Activated naive CD4-positive, alpha-beta T cell treated with anti-CD3 and anti-CD28 coated beads, Interleukin-2, amount 10 ng/mL, durations not matched to agents 7 days and 5 days (primary cell): ENCODE results near the gene STAMBPL1.

Experiments used
- CTCF ChIA-PET: fragments of 350-600 bp; sonication (Branson Sonifier 250); formaldehyde crosslinking; loops from one replicate; lab custom pipeline; 2021; ENCODE audit warnings: antibody characterized with exemption; lab: Charles Lee
- DNase-seq: peaks from one replicate; pipeline ENCODE4 v3.0.0-alpha.2; 2020
- H3K27ac Mint-ChIP-seq: one replicate; pipeline ENCODE4 v1.8.0; 2021; ENCODE audit warnings: mild to moderate bottlenecking, moderate library complexity, mixed read lengths
- H3K27me3 Mint-ChIP-seq: one replicate; pipeline ENCODE4 v1.8.0; 2021; ENCODE audit warnings: mild to moderate bottlenecking, mixed read lengths
- H3K36me3 Mint-ChIP-seq: one replicate; pipeline ENCODE4 v1.8.0; 2021; ENCODE audit warnings: mixed read lengths
- H3K4me1 Mint-ChIP-seq: one replicate; pipeline ENCODE4 v1.8.0; 2021; ENCODE audit warnings: mixed read lengths
- H3K4me3 Mint-ChIP-seq: one replicate; pipeline ENCODE4 v1.8.0; 2021; ENCODE audit warnings: mild to moderate bottlenecking, moderate library complexity, mixed read lengths
- H3K9me3 Mint-ChIP-seq: one replicate; pipeline ENCODE4 v1.8.0; 2021; ENCODE audit warnings: mixed read lengths

Gene STAMBPL1

GRCh38 chr10:88941026-88941425 lies 61.0 kb downstream of the STAMBPL1 start:
- Mint-ChIP-seq H3K36me3 (peaks cover 33% of the 10 kb centered on the region), H3K4me3 (no peak overlapping the region), H3K27ac (no peak overlapping the region), H3K4me1 (peaks cover 21% of the 10 kb centered on the region), H3K9me3 (no peaks in the 10 kb centered on the region), H3K27me3 (no peaks in the 10 kb centered on the region)
- CTCF ChIA-PET, result no interaction called here
- DNase-seq, result no peak

DNA sequence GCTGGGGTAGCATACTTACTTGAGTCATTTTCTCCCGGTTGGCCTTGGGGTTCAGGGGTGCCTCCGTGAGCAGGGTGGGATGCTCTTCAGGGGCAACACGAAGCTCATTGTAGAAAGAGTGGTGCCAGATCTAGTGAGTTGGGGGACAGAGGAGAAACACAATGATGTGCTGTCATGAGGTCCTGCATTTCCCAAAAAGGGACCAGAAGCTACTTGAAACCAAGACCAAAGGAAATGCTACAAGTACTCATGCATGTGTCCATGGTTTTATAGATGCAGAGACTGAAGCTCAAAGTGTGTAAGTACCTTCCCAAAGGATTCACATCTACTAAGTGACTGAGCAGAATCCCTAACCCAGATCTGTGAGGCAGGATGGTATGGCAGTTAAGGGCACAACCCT lies 63.7 kb downstream of the STAMBPL1 start:
- Mint-ChIP-seq H3K36me3 (peaks cover 32% of the 10 kb centered on the region), H3K9me3 (no peaks in the 10 kb centered on the region), H3K27me3 (no peaks in the 10 kb centered on the region), H3K27ac (no peak overlapping the region), H3K4me3 (no peak overlapping the region), H3K4me1 (peaks cover 17% of the 10 kb centered on the region)
- CTCF ChIA-PET, result interaction anchor here (0.8 to 4.7 kb wide), 6 partner anchors 10 to 275 kb away, joined by 3 to 21 read pairs (median 4); partner anchors contain the start of gene FAS
- DNase-seq, result no peak

GRCh38 chr10:88944813-88945212 lies 64.8 kb downstream of the STAMBPL1 start:
- H3K27ac Mint-ChIP-seq, result no peak overlapping the region
- CTCF ChIA-PET, result interaction anchor here (0.6 to 4.7 kb wide), 7 partner anchors 8 to 219 kb away, joined by 3 to 21 read pairs (median 4); partner anchors contain the start of gene FAS
- peaks cover 17% of the 10 kb centered on the region for H3K4me1 Mint-ChIP-seq
- H3K4me3 Mint-ChIP-seq, result no peak overlapping the region
- no peak for DNase-seq
- no peaks in the 10 kb centered on the region for H3K27me3 Mint-ChIP-seq
- peaks cover 29% of the 10 kb centered on the region for H3K36me3 Mint-ChIP-seq
- no peaks in the 10 kb centered on the region for H3K9me3 Mint-ChIP-seq

GRCh38 chr10:88946200-88946599 lies 66.2 kb downstream of the STAMBPL1 start:
- Mint-ChIP-seq H3K27me3 (no peaks in the 10 kb centered on the region), H3K9me3 (no peaks in the 10 kb centered on the region), H3K4me1 (peaks cover 17% of the 10 kb centered on the region), H3K36me3 (peaks cover 28% of the 10 kb centered on the region), H3K4me3 (no peak overlapping the region), H3K27ac (no peak overlapping the region)
- CTCF ChIA-PET, result interaction anchor here (0.9 to 4.7 kb wide), 5 partner anchors 10 to 272 kb away, joined by 4 to 21 read pairs (median 5); no protein-coding TSS in a partner anchor
- no peak for DNase-seq

- CTCF ChIA-PET, result interaction anchor here (1.3 to 4.7 kb wide), 2 partner anchors 13 to 14 kb away, joined by 4 to 21 read pairs; no protein-coding TSS in a partner anchor
- Mint-ChIP-seq H3K4me3 (no peak overlapping the region), H3K9me3 (no peaks in the 10 kb centered on the region), H3K27me3 (no peaks in the 10 kb centered on the region), H3K27ac (no peak overlapping the region), H3K4me1 (peaks cover 17% of the 10 kb centered on the region), H3K36me3 (peaks cover 19% of the 10 kb centered on the region)
- DNase-seq, result no peak
Measured at GRCh38 chr10:88946965-88947590, 67.0 kb downstream of the STAMBPL1 start.

GRCh38 chr10:88949051-88949450 lies 69.0 kb downstream of the STAMBPL1 start:
- CTCF ChIA-PET, result interaction anchor here (0.7 to 1.0 kb wide), 2 partner anchors 14 to 268 kb away, joined by 3 to 4 read pairs; no protein-coding TSS in a partner anchor
- H3K9me3 Mint-ChIP-seq, result no peaks in the 10 kb centered on the region
- H3K27me3 Mint-ChIP-seq, result no peaks in the 10 kb centered on the region
- peaks cover 17% of the 10 kb centered on the region for H3K4me1 Mint-ChIP-seq
- H3K27ac Mint-ChIP-seq, result no peak overlapping the region
- H3K36me3 Mint-ChIP-seq, result peaks cover 20% of the 10 kb centered on the region
- no peak for DNase-seq
- H3K4me3 Mint-ChIP-seq, result no peak overlapping the region

DNA sequence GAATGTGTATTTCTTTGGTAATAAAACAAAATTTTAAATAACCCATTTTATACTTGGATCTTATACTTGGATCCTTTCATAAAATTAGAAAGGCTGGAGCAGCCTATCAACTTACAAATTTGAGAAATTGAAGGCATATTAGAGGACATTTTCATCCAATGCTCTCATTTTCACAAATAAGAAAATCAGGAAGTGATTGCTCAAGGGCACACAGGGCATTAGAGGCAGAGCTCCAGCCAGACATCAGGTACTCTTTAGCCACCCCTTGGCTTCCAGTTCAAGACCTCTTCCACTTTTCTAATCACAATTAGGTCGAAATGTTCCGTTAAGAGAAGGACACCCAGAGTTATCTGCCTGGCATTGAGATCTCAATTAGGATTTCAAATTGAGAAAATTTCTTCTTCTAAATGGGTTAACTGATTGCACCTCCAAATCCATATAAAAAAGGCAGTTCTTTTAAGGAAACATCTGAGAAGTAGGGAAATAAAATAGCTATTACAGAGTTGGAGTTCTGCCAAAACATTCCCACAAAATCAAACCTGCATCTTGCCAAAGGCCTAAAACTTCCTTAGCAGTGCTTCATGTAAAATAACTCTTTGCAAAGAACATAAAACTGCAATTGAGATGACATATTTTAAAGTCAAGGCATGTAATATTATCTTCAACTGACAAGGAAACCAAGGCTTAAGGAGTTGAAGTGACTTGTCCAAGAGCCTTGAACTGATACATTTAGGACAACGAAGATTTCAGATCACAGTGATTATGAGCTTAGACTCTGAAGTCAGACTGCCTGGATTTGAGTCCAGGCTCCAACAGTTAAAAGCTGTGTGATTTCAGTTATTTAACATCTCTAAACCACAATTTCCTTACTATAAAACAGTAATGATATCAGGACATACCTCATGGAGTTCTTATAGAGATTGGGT lies 70.1 kb downstream of the STAMBPL1 start:
- CTCF ChIA-PET, result no interaction called here
- H3K27ac Mint-ChIP-seq, result no peak overlapping the region
- H3K36me3 Mint-ChIP-seq, result peaks cover 19% of the 10 kb centered on the region
- H3K27me3 Mint-ChIP-seq, result no peaks in the 10 kb centered on the region
- no peak overlapping the region for H3K4me3 Mint-ChIP-seq
- no peaks in the 10 kb centered on the region for H3K9me3 Mint-ChIP-seq
- no peak for DNase-seq
- H3K4me1 Mint-ChIP-seq, result peaks cover 8% of the 10 kb centered on the region

DNA sequence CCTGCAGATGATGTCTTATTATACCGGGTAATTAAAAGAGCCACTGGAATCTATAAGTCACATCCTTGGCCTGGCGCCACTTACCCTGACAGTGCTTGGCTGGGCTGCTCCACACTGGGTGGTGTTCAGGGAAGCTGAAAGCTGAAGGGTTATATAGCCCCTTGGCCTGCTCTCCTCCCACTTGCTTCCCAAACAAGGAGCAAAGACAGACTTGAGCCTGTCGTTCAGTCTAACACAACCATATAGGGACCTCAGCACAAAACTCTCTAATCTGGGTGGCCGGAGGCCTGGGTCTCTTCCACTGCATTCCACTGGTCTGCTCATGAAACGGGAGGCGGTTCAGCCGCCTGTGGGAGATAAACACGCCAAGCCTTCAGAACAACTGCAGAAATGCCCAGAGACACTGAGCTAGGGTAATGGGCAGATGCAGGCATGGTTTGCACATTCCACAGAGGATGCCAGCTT lies 72.6 kb downstream of the STAMBPL1 start, which contains the start of gene ACTA2:
Gene ACTA2, minus strand, starts transcription at position 127 of the 465 bp plus-strand sequence. CDS start 3,843 bp downstream, outside the sequence.
- H3K27ac Mint-ChIP-seq, result no peak within 1 kb of the TSS
- DNase-seq, result no peak
- CTCF ChIA-PET, result no interaction called here
- peaks cover 13% of the 10 kb centered on the region for H3K36me3 Mint-ChIP-seq
- no peak within 1 kb of the TSS for H3K4me3 Mint-ChIP-seq
- no peaks in the 10 kb centered on the region for H3K9me3 Mint-ChIP-seq
- peaks cover 3% of the 10 kb centered on the region for H3K4me1 Mint-ChIP-seq
- no peaks in the 10 kb centered on the region for H3K27me3 Mint-ChIP-seq

DNA sequence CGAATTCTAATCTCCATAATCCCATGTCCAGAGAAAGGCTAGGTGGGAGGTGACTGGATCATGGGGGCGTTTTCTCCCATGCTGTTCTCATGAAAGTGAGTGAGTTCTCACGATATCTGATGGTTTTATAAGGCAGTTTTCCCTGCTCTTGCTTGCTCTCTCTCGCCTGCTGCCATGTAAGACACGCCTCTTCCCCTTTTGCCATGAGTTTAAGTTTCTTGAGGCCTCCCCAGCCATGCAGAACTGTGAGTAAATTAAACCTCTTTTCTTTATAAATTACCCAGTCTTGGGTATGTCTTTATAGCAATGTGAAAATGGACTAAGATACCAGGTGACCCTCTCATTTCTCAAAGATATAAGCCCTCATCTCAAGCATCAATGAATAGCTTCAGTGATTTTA lies 73.6 kb downstream of the STAMBPL1 start:
- H3K4me3 Mint-ChIP-seq, result no peak overlapping the region
- CTCF ChIA-PET, result no interaction called here
- DNase-seq, result no peak

DNA sequence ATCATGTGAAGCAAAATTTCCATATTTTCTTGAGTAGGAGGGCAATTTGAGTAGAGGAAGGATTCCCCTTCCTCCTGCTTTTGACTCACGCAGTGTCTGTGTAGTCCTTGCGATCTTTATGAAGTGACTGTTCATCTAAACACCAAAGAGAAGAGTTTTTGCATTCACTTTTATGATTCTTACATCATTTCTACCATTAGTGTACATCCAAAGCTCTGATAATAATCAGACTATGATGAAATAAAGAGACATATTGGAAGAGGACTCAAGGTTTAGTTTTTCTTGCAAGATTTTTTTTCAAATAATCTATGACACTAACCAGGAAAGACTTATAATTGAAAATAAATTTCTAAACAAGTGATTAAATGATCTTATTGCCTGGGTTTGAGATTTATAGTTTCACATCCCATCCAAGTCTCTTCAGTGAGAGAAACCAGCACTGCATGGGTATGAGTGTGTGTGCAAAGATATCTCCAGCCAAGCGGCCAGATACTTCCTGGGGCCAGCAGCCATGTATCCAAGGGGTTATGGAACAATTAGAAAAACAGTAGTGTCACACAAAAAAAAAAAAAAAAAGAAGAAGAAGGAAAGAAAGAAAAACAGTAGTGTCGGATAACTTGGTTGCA lies 74.5 kb downstream of the STAMBPL1 start:
- Mint-ChIP-seq H3K4me1 (peaks cover 3% of the 10 kb centered on the region), H3K27me3 (no peaks in the 10 kb centered on the region), H3K4me3 (no peak overlapping the region), H3K27ac (no peak overlapping the region), H3K36me3 (peaks cover 13% of the 10 kb centered on the region), H3K9me3 (no peaks in the 10 kb centered on the region)
- CTCF ChIA-PET, result no interaction called here
- no peak for DNase-seq

More for the DNA sequence above, 73.6 kb downstream of the STAMBPL1 start:
- H3K27me3 Mint-ChIP-seq, result no peaks in the 10 kb centered on the region
- H3K9me3 Mint-ChIP-seq, result no peaks in the 10 kb centered on the region
- peaks cover 13% of the 10 kb centered on the region for H3K36me3 Mint-ChIP-seq
- H3K27ac Mint-ChIP-seq, result no peak overlapping the region
- peaks cover 3% of the 10 kb centered on the region for H3K4me1 Mint-ChIP-seq

GRCh38 chr10:88957381-88957780 lies 77.3 kb downstream of the STAMBPL1 start:
- Mint-ChIP-seq H3K9me3 (no peaks in the 10 kb centered on the region), H3K36me3 (peaks cover 8% of the 10 kb centered on the region), H3K27me3 (no peaks in the 10 kb centered on the region), H3K27ac (no peak overlapping the region), H3K4me3 (no peak overlapping the region), H3K4me1 (peaks cover 23% of the 10 kb centered on the region)
- CTCF ChIA-PET, result interaction anchor here (1.1 kb wide), 1 partner anchor 272 kb away, joined by 3 read pairs; no protein-coding TSS in a partner anchor
- no peak for DNase-seq

GRCh38 chr10:88958721-88959120 lies 78.7 kb downstream of the STAMBPL1 start:
- Mint-ChIP-seq H3K4me3 (no peak overlapping the region), H3K4me1 (peaks cover 32% of the 10 kb centered on the region), H3K27me3 (no peaks in the 10 kb centered on the region), H3K27ac (no peak overlapping the region), H3K36me3 (peaks cover 9% of the 10 kb centered on the region), H3K9me3 (no peaks in the 10 kb centered on the region)
- CTCF ChIA-PET, result no interaction called here
- DNase-seq, result no peak

DNA sequence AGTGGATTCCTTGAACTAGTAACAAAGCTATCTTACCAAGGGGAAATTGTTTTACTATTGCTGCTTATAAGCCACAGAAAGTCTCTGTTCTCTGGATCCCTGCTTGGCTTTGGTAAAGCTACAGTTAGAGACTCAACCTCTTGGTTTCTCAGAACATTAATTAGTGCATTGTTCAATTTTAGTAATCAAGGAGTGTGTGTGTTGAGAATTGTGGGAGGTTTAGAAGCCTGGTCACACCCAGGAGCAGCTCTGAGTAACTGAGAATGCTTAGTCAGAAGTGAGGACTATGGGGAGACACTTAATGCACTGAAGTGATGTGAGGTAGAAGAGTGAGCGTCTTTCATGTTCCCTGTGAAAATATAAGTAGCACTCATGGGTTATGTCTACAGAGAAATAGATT lies 80.8 kb downstream of the STAMBPL1 start:
- H3K9me3 Mint-ChIP-seq, result no peaks in the 10 kb centered on the region
- H3K27me3 Mint-ChIP-seq, result no peaks in the 10 kb centered on the region
- H3K27ac Mint-ChIP-seq, result no peak overlapping the region
- peaks cover 3% of the 10 kb centered on the region for H3K36me3 Mint-ChIP-seq
- CTCF ChIA-PET, result interaction anchor here (1.1 to 1.6 kb wide), 2 partner anchors 16 to 26 kb away, joined by 3 to 6 read pairs; no protein-coding TSS in a partner anchor
- peaks cover 31% of the 10 kb centered on the region for H3K4me1 Mint-ChIP-seq
- no peak for DNase-seq
- no peak overlapping the region for H3K4me3 Mint-ChIP-seq
